HuH-7.5 (cell line): ENCODE results near the gene BSN.
A peak's percentile ranks its signal among the peaks of the same experiment; 100 is the strongest.

Experiments
- DNase-seq: peaks from one replicate; pipeline ENCODE4 v3.0.0; 2011; ENCODE audit warnings: low spot score

BSN gene

DNA sequence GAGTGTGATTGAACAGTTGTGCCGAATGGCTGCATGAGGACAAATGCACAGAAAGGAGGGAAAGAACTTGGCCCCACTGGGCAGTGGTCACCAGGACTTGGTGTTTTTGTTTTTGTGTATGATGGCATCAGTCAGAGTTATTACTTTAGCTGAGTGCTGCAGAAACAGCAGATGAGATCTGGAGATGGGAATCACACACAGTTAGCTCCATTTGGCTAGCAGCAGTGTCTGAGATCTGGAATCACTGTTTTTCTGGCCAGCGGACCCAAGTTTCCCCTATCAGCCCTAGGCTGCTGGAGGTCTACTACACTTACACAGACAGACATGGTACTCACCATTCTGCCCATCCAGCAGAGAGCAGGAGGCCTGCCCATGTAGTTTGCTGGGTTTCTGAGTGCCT lies 74.0 kb downstream of the BSN start:
- no peak for DNase-seq

DNA sequence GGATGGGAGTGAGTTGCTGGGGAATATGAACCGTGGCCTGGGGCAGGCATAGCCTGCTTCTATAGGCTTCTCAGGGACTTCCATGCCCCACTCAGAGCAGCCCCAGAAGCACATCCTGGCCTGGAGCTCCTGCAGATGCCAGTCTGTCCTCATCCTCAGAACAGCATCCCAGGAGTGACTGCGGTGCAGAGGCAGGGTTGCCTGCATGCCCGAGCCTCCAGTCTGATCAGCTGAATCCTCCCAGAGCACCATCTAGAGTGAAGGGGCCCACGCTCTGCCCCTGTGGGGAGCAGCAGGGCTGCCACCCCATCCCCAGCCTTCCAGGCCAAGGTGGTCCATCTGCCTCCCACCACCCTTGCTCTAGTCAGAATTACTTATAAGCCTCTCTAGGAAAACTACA lies 75.2 kb downstream of the BSN start:
- DNase-seq = no peak

DNA sequence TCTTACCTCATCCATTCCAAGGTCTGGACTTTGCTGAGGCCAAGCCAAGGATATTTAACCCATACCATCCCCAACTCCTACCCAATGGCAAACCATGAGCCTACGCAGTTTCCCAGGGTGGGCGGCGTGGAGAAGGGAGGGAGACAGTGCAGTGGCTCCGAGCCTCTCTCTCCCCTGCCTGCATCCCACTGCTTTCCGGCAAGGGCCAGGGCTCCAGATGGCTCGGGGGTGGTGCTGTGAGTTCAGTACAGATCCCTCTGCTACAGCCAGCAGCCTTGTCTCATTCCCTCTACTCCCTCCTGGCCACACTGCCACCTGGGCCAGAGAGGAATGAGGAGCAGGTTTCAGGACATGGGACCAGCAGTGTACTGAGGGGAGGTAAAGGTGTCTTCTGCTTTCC lies 75.6 kb downstream of the BSN start:
- no peak for DNase-seq

DNA sequence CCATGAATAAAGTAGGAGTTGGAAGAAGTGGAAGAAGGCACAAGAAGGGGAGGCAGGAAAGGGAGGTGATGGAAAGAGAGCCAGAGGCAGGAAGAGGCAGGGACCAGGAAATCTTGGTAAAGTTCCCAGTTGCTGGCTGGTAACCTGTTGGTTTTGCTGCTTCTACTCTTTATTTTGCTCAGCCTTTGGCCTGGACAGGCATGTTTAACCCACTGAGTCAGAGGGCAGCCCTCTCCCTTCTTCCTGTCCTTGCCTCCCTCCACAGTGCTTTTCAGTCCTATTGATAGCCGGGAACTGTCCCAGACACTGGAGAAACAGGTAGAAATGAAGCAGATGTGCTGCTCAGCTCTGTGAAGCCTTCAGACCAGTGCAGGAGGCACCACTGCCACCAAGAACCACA lies 76.5 kb downstream of the BSN start:
- no peak for DNase-seq

DNA sequence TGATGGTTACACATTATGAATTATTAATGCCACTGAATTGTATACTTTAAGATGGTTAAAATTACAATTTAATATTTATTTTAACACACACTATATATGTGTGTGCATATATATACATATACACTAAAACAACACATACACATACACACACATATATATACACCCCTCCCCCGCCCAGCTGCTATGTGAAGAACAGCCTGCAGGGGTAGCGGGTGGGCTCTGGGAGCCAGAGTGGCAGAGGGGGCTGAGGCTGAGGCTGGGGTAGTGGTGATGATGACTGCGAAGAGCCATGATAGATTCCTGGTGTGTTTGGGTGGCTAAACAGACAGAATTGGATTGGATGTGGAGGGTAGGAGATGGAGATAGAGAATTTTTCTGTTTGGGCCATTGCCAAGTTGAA lies 80.5 kb downstream of the BSN start:
- no peak for DNase-seq

DNA sequence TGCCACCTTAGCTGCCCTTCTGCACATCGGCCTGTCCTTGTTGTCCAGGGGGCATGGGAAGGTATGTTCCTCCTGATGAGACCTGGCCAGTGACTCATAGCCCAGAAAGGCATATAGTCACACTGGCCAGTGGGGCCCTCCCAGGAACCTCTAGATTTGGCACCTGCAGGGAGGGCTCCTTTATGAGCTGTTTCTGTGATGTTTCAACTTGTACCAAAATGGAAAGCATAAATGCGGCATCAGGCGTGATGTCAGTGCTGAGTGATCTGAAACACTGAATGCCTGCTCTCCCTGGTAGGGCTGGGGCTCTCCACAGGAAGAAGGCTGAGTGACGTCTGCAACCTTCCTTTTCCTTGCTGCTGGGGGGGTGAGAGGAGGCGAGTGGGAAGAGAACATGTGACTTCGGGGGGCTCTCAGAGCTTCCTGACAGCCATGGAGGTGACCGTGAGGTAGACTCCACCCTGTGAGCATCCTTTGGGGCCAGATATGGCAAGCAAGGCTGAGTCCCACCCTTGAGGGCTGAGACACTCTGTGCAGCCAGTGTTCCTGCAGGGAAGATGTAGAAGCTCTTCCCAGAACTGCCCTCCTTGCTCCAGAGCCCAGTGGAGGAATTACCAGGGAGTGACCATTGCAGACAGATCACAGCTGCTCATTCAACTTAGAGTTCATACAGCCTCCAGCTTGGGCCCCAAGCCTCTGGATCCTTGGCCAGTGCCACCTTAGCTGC lies 82.8 kb downstream of the BSN start:
- no peak for DNase-seq

DNA sequence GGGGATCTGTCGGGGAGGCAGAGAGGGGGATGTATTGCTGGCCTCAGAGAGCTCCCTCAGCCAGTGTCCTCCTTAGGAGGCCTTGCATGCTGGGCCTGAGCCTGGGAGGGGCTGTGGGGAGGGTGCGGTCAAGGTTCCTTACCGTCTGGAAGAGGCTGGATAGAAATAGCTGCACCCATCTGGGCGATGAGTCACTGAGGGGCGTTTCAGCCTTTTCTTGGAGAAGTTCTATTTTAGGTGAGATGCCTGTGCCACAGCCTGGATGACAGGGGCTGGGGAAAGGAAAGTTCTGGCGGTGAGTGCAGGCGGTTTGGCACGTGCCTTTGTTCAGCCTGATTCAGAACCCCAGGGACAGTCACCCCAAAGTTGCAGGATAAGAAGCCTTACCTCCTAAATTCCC lies 84.2 kb downstream of the BSN start:
- no peak for DNase-seq

DNA sequence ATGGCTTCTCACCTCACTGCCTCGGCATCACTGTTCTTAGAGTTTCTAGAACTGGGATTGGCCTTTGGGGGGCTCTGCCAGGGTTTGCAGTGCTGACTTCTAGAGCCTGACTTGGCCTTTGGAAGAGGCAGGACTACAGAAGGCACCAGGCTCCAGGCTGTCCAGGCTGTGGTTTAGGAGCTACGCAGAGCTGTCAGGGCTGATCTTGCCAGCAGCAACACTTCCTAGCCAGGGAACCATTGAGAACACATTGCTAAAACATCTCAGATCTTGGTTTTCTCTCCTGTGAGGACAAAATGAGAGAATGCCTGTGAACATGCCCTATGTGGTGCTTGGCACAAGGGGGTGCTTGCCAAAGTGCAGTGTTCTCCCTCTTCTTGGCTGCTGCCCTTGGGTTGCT lies 85.3 kb downstream of the BSN start:
- DNase-seq = no peak

DNA sequence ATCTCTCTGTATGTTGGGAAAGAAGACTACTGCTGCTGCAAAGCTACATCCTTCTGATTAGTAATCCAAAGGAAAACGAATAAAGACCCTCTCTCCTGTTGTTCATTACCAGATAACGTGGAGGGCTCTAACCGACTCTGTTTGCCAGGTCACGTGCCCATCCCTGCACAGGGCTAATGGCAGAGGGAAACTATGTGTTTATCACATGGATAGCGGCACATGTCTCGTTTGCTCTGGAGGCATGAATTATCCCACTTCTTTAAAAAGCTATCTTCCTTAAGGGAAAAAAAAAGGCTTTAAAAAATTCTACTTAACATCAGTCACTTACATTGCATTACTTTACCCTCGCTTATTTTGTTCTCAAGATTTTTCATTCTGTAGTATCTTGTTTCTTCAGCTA lies 87.0 kb downstream of the BSN start:
- no peak for DNase-seq

DNA sequence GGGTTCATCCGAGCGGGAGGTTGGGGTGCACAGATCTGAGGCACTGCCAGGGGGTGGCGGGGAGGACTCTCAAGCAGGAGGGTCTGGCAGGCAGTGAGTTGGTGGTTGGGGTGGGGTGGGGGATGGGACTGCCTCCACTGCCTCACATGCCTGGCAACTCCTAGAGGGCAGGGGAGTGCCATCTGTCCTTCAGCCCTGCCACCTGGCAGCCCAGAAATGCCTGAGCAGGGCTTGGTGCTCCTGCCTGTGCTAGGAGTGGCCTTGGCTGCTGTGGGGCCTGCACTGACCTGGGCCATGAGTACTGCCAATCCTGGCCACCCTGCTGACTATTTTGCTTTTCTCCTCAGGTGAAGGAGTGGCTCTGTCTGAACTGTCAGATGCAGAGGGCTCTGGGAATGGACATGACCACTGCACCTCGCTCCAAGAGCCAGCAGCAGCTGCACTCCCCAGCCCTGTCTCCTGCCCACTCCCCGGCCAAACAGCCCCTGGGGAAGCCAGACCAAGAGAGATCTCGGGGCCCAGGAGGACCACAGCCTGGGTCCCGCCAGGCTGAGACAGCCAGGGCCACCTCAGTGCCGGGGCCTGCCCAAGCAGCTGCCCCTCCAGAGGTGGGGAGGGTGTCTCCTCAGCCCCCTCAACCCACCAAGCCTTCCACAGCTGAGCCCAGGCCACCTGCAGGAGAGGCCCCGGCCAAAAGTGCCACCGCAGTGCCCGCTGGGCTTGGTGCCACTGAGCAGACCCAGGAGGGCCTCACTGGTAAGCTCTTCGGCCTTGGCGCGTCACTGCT lies 87.8 kb downstream of the BSN start:
- DNase-seq = no peak

DNA sequence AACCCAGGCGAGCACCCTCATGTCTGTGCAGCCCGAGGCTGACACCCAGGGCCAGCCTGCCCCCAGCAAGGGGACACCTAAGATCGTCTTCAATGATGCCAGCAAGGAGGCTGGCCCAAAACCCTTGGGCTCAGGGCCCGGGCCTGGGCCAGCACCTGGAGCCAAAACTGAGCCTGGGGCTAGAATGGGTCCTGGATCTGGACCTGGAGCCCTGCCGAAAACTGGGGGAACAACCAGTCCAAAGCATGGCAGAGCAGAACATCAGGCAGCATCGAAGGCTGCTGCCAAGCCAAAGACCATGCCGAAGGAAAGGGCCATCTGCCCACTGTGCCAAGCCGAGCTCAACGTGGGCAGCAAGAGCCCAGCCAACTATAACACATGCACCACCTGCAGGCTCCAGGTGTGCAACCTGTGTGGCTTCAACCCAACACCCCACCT lies 88.5 kb downstream of the BSN start:
- no peak for DNase-seq

DNA sequence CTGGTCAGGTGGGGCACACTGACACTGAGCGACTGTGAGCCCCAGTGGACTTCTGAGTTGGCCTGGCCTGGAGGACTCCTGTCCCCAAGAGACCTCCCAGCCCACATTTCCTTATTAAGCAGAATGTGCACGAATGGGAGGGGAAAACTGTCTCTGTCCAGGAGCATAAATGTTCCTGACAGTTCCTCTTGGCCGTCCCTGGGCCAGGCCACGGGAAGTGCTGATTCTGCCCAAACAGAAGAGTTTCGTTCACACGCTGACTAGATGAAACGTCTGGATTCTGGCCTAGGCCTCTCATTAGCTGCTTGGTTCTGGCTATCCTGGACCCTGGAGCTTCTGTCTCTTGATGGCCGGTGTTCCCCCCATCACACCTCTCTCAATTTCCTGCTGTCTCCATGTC lies 90.4 kb downstream of the BSN start:
- DNase-seq = no peak

DNA sequence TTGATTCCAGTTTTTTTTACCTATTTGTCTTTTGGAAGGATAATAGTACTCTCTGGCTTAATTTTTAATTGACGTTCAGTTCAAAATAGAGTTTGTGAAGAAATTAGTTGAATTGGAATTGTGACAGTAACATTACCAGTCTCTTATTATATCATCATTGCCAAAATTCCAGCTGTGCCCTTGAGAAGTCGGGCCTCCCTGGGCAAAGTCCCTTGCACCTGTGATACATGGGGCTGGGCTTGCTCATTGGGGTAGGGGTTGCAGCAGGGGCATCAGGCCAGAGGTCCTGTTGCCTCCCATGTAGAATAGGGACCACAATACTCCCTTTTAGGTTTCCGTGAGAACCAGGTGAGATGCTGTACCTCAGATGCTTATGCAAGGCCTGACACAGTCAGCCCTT lies 92.0 kb downstream of the BSN start:
- no peak for DNase-seq

DNA sequence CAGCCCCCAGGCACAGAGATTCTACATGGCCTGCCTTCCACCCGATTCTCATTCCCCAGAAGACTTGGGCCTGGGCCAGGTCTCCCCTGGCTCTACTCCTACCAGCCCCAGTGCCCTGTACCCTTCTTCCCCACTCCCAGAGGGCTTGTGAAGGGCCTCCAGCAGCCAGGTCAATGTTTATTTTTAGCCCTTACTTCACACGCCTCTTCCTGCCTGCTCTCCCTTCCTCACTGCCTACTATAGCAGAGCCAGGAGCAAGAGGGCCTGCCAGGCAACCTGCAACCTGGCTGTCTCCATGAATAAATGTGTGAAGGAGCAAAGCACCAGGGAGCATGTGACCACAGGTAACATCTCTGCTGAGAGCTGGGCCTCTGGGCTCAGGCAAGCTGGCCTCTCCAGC lies 93.5 kb downstream of the BSN start:
- DNase-seq = peak; percentile 56

DNA sequence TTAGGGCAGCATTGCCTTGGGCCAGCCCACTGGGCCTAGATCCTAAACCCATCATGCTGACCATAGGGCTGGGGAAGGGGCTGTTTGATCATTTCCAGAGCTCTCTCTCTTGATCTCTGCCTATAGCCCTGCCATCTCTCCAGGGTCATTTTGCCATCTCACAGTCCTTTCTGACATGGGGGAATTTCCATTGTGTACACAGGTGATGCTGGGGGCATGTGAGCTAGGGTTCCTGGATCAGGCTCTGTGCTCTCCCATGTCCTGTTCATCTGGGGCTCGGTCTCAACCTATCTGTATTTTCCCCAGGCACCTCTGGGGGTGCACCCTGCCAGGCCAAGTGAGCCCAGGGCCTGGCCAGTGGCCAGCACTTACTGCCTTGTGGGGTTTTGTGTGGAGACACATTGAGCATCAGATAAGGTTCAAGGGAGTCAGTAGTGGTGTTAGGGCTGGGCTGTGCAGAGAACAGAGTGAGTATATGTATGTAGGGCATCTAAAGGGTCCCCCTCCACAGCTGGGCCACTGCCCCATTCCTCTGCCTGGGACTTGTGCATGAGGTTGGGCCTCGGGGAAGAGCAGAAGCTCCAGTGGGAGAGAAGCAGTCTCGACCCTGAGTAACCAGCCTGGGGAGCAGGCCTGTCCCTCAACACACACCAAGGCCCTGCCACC lies 94.2 kb downstream of the BSN start:
- DNase-seq = no peak

DNA sequence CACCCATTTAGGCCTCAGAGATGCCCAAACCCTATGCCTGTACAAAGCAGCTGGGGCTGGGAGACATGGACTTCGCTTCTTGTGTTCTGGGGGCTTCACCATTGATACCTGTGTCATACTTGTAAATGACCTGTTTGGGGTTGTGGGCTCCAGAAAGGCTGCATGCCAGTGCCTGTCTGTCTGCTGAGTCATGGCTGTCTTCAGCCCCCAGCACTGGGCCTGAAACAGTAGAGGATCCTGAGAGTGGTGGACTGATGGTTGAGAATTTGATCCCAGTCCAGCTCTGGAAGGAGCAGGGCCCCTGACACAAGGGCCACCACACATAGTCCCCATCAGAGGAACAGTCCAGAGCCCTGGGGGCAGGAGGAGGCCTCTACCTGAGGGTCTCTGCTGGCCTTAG lies 95.3 kb downstream of the BSN start:
- DNase-seq = no peak

DNA sequence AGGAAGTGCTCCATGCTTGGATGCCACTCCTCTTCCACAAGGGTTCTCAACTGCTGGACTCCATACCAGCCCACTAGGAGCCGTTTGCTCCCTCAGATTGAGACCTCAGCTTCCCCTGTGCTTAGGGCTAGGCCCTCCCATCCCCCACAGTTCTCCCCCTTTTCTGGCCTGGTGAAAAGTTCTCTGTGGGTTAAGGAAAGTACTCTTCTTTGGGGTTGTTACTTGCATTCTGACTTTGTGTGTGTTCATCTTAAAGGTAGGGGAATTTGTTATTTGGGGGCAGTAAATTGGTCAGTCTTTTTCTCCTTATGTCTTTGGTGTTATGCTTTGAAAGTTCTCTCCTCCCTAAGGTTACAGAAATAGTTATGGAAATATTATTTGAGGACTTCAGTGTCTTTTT lies 95.9 kb downstream of the BSN start:
- no peak for DNase-seq

DNA sequence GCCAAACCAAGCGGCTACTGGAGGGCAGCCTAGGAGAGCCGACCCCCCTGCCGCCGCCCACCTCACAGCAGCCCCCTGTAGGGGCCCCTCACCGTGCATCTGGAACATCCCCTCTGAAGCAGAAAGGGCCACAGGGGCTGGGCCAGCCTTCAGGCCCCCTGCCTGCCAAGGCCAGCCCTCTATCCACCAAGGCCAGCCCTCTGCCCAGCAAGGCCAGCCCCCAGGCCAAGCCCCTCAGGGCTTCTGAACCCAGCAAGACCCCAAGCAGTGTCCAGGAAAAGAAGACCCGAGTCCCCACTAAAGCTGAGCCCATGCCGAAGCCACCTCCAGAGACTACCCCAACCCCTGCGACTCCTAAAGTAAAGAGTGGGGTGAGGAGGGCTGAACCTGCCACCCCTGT lies 96.4 kb downstream of the BSN start:
- no peak for DNase-seq

DNA sequence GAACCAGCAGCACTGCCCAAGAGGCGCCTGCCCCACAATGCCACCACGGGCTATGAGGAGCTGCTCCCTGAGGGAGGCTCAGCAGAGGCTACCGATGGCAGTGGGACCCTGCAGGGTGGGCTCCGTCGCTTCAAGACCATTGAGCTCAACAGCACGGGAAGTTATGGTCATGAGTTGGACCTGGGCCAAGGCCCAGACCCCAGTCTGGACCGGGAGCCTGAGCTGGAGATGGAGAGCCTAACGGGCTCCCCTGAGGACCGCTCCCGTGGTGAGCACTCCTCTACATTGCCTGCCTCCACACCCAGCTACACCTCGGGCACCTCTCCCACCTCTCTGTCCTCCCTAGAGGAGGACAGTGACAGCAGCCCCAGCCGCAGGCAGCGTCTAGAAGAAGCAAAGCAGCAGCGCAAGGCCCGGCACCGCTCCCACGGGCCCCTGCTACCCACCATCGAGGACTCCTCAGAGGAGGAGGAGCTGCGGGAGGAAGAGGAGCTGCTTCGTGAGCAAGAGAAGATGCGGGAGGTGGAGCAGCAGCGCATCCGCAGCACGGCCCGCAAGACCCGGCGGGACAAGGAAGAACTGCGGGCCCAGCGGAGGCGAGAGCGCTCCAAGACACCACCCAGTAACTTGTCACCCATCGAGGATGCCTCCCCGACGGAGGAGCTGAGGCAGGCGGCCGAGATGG lies 98.1 kb downstream of the BSN start:
- DNase-seq = no peak

DNA sequence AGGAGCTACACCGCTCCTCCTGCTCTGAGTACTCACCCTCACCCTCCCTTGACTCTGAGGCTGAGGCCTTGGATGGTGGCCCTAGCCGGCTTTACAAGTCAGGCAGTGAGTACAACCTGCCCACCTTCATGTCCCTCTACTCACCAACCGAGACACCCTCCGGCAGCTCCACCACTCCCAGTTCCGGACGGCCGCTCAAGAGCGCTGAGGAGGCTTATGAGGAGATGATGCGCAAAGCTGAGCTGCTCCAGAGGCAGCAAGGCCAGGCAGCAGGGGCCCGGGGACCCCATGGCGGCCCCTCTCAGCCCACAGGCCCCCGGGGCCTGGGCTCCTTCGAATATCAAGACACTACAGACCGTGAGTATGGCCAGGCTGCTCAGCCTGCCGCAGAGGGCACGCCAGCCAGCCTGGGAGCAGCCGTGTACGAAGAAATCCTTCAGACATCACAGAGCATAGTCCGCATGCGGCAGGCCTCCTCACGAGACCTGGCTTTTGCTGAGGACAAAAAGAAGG lies 98.7 kb downstream of the BSN start:
- no peak for DNase-seq

DNA sequence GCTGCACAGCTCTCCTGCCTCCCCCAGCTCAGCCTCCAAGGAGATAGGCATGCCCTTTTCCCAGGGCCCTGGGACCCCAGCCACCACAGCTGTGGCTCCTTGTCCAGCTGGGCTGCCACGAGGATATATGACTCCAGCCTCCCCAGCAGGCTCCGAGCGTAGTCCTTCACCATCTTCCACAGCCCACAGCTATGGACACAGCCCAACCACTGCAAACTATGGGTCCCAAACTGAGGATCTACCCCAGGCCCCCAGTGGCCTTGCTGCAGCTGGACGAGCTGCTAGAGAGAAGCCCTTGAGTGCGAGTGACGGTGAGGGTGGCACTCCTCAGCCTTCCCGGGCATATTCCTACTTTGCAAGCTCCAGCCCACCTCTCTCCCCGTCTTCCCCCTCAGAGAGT lies 99.3 kb downstream of the BSN start:
- no peak for DNase-seq

DNA sequence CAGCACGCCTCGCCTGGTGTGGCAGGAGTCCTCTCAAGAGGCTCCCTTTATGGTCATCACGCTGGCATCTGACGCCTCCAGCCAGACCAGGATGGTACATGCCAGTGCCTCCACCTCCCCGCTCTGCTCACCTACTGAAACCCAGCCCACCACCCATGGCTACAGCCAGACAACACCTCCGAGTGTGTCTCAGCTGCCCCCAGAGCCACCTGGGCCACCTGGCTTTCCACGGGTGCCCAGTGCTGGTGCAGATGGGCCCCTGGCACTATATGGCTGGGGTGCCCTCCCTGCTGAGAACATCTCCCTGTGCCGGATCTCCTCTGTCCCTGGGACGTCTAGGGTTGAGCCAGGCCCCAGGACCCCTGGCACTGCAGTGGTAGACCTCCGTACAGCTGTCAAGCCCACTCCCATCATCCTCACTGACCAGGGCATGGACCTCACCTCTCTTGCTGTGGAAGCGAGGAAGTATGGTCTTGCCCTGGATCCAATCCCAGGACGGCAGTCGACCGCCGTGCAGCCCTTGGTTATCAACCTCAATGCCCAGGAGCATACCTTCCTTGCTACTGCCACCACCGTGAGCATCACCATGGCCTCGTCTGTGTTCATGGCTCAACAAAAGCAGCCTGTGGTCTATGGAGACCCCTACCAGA lies 100.0 kb downstream of the BSN start:
- no peak for DNase-seq
